Urothelium cell line (cell line): Measurements from ENCODE around the gene RNF34.
"Not testable (repeated sequence)": the region's sequence is repeated elsewhere in the genome, so short reads cannot be mapped to it uniquely, and the experiment has no call there.

Experiments
- DNase-seq: peaks from one replicate; pipeline ENCODE4 v3.0.0; 2011; ENCODE audit warnings: low spot score, mixed read lengths
- FAIRE-seq: peaks from 2 replicates; lab custom pipeline; 2011; peaks lifted over from hg19 to GRCh38; lab: Jason Lieb, UNC

RNF34 gene

GRCh38 chr12:121399391-121400331, at the start of gene RNF34:
RNF34 (plus strand) TSS chr12:121400118; CDS start chr12:121400213, 95 bp downstream.
- DNase-seq: peak; percentile 99
- FAIRE-seq: no peak

GRCh38 chr12:121351820-121352681, 47.9 kb upstream of the RNF34 start, which contains the start of gene ANAPC5:
ANAPC5 (minus strand) TSS chr12:121352411; CDS start chr12:121352340, 71 bp downstream.
- peak; percentile 52 for FAIRE-seq
- peak; percentile 98 for DNase-seq

GRCh38 chr12:121352682-121353018, 47.3 kb upstream of the RNF34 start:
- no peak for FAIRE-seq
- no peak for DNase-seq

GRCh38 chr12:121355818-121356217, 44.1 kb upstream of the RNF34 start:
- FAIRE-seq (no peak), DNase-seq (no peak)

- FAIRE-seq: no peak
Measured at GRCh38 chr12:121356657-121357056, 43.3 kb upstream of the RNF34 start.

GRCh38 chr12:121357331-121357730, 42.6 kb upstream of the RNF34 start:
- no peak for FAIRE-seq

More at GRCh38 chr12:121356657-121357056, 43.3 kb upstream of the RNF34 start:
- no peak for DNase-seq

GRCh38 chr12:121358073-121358472, 41.8 kb upstream of the RNF34 start:
- FAIRE-seq (no peak), DNase-seq (no peak)

More at GRCh38 chr12:121357331-121357730, 42.6 kb upstream of the RNF34 start:
- DNase-seq: no peak

- no peak for FAIRE-seq
- DNase-seq: no peak
Measured at GRCh38 chr12:121364683-121365121, 35.2 kb upstream of the RNF34 start.

- no peak for DNase-seq
- no peak for FAIRE-seq
Measured at GRCh38 chr12:121365416-121366062, 34.4 kb upstream of the RNF34 start.

GRCh38 chr12:121366063-121366459, 33.9 kb upstream of the RNF34 start:
- DNase-seq: no peak
- no peak for FAIRE-seq

GRCh38 chr12:121371404-121371803, 28.5 kb upstream of the RNF34 start:
- FAIRE-seq (no peak), DNase-seq (no peak)

- FAIRE-seq: no peak
- no peak for DNase-seq
Measured at GRCh38 chr12:121373755-121374154, 26.2 kb upstream of the RNF34 start.

- DNase-seq, FAIRE-seq: not testable (repeated sequence)
Measured at GRCh38 chr12:121374336-121374735, 25.6 kb upstream of the RNF34 start.

- FAIRE-seq: not testable (repeated sequence)
Measured at GRCh38 chr12:121374945-121375584, 24.9 kb upstream of the RNF34 start.

GRCh38 chr12:121376754-121377697, 22.9 kb upstream of the RNF34 start:
- no peak for FAIRE-seq

More at GRCh38 chr12:121374945-121375584, 24.9 kb upstream of the RNF34 start:
- not testable (repeated sequence) for DNase-seq

GRCh38 chr12:121378736-121379135, 21.2 kb upstream of the RNF34 start:
- no peak for FAIRE-seq
- DNase-seq: no peak

More at GRCh38 chr12:121376754-121377697, 22.9 kb upstream of the RNF34 start:
- no peak for DNase-seq

- no peak for DNase-seq
Measured at GRCh38 chr12:121379945-121380344, 20.0 kb upstream of the RNF34 start.

GRCh38 chr12:121383601-121384021, 16.3 kb upstream of the RNF34 start:
- DNase-seq: no peak
- FAIRE-seq: no peak

More at GRCh38 chr12:121379945-121380344, 20.0 kb upstream of the RNF34 start:
- no peak for FAIRE-seq

- not testable (repeated sequence) for FAIRE-seq, DNase-seq
Measured at GRCh38 chr12:121384891-121385290, 15.0 kb upstream of the RNF34 start.
